Measurements from ENCODE around the gene TSPAN18.

The TSPAN18 gene

GRCh38 chr11:44942029-44942955, 215.5 kb downstream of the TSPAN18 start:
- no peak for DNase-seq (ENCODE audit: low spot score)

- peak; percentile 49 for DNase-seq (ENCODE audit: low spot score)
These were observed 216.4 kb downstream of the TSPAN18 start for GRCh38 chr11:44943118-44943517.

- no peak for DNase-seq (ENCODE audit: low spot score)
These were observed 216.9 kb downstream of the TSPAN18 start for GRCh38 chr11:44943696-44944095.

- no peak for DNase-seq (ENCODE audit: low spot score)
These were observed 217.6 kb downstream of the TSPAN18 start for GRCh38 chr11:44944181-44944852.

GRCh38 chr11:44944853-44945235, 218.1 kb downstream of the TSPAN18 start:
- DNase-seq (ENCODE audit: low spot score), result no peak

- no peak for DNase-seq (ENCODE audit: low spot score)
These were observed 218.9 kb downstream of the TSPAN18 start for GRCh38 chr11:44945666-44946065.

- no peak for DNase-seq (ENCODE audit: low spot score)
These were observed 219.5 kb downstream of the TSPAN18 start for GRCh38 chr11:44946263-44946662.

GRCh38 chr11:44947114-44947513, 220.4 kb downstream of the TSPAN18 start:
- DNase-seq (ENCODE audit: low spot score), result no peak

- DNase-seq (ENCODE audit: low spot score), result no peak
These were observed 221.4 kb downstream of the TSPAN18 start for GRCh38 chr11:44948155-44948554.

GRCh38 chr11:44949160-44950030, 222.6 kb downstream of the TSPAN18 start:
- no peak for DNase-seq (ENCODE audit: low spot score)

GRCh38 chr11:44950031-44950624, 223.4 kb downstream of the TSPAN18 start:
- DNase-seq (ENCODE audit: low spot score), result no peak

- DNase-seq (ENCODE audit: low spot score), result peak; percentile 65
These were observed 224.1 kb downstream of the TSPAN18 start, which contains the start of gene TP53I11 for GRCh38 chr11:44950625-44951476. TSS of gene TP53I11 (minus strand) at chr11:44950883. CDS start at chr11:44938335, 12,548 bp downstream.

GRCh38 chr11:44952082-44952481, 225.3 kb downstream of the TSPAN18 start:
- no peak for DNase-seq (ENCODE audit: low spot score)

GRCh38 chr11:44952500-44953260, 225.9 kb downstream of the TSPAN18 start:
- DNase-seq (ENCODE audit: low spot score), result no peak

GRCh38 chr11:44954051-44954906, 227.5 kb downstream of the TSPAN18 start:
- DNase-seq (ENCODE audit: low spot score), result no peak

- peak; percentile 64 for DNase-seq (ENCODE audit: low spot score)
These were observed 228.4 kb downstream of the TSPAN18 start for GRCh38 chr11:44955015-44955738.

GRCh38 chr11:44957040-44957515, 230.3 kb downstream of the TSPAN18 start:
- no peak for DNase-seq (ENCODE audit: low spot score)
